ENCODE results near the gene ABCD3.
"Not testable (repeated sequence)": the region's sequence is repeated elsewhere in the genome, so short reads cannot be mapped to it uniquely, and the experiment has no call there.

Gene ABCD3

DNA sequence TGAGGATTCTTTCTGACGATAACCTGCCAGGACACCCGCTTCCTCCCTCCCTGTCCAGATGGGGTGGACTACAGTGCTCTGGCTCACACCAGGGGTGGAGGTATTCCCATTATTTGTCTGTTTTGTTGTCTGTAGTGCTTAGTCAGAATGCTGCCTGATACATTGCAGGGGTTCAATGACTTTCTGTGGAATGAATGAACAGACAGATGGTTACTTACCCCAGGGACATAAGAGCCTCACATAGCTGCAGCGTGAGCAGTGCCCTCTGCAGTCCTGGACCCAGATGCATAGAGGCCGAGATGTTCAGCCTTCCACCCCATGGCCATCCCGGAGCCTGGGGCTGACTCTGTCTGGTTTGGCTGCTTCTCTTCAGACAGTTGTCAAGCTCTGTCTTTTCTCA is 136.4 kb downstream of the ABCD3 start:
- Histone ChIP-seq H3K27me3 (ENCODE audit: control insufficient read depth, insufficient read depth, low read length, poor library complexity, severe bottlenecking) (no peaks in the 10 kb centered on the region), H3K9me3 (ENCODE audit: control insufficient read depth, low read length) (no peaks in the 10 kb centered on the region), H3K27ac (ENCODE audit: insufficient read depth, low read depth, low read length, poor library complexity, severe bottlenecking) (no peak overlapping the region), H3K4me1 (ENCODE audit: control insufficient read depth, insufficient read depth, low read length) (peaks cover 26% of the 10 kb centered on the region), H3K36me3 (ENCODE audit: control insufficient read depth, insufficient read depth, low read length) (no peaks in the 10 kb centered on the region), H3K4me3 (ENCODE audit: insufficient read depth, low read depth, low read length) (no peak overlapping the region)
- 69 to 77% methylated on average over 5 of the region's 5 CpGs for WGBS, 2 experiments

DNA sequence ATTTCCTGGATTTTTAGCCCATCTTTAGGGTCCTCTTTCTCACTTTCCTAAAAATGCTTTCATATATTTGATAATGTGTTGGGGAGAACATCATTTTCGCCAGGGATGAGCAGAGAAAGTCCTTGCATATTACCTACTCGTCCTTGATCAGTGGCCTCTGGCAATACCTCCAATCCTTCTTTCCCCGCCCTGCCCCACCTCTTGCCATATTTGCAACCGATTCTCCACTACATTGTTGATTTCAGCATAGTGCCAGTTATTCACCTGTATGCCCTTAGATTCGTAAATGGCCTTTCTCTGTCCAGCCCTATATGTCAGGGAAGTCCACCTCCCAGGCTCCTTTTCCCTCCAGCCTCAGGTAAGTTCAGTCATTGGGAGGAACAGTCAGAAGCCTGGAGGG is 136.9 kb downstream of the ABCD3 start:
- Histone ChIP-seq H3K36me3 (ENCODE audit: control insufficient read depth, insufficient read depth, low read length) (no peaks in the 10 kb centered on the region), H3K9me3 (ENCODE audit: control insufficient read depth, low read length) (no peaks in the 10 kb centered on the region), H3K27me3 (ENCODE audit: control insufficient read depth, insufficient read depth, low read length, poor library complexity, severe bottlenecking) (no peaks in the 10 kb centered on the region), H3K4me3 (ENCODE audit: insufficient read depth, low read depth, low read length) (no peak overlapping the region), H3K27ac (ENCODE audit: insufficient read depth, low read depth, low read length, poor library complexity, severe bottlenecking) (no peak overlapping the region), H3K4me1 (ENCODE audit: control insufficient read depth, insufficient read depth, low read length) (peaks cover 26% of the 10 kb centered on the region)
- WGBS, 2 experiments: 91 to 94% methylated on average over 5 of the region's 5 CpGs

DNA sequence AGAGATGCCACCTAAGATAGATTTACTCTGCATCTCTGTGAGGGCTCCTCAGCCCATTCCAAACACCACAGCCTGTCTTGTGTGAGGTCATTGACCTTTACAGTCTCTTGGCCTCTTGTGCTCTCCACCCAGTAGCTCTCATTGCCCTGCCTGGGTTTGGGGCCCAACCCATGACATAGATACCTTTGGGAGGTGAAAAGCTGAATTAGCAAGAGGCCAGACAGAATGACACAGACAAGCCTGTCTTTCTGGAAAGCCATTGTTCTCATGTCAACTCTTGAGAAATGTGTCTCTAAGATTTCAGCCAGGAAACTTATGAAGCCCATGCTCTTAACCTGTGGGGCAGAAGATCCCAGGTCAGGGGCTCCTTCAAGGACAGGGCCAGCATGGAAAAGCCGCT is 141.7 kb downstream of the ABCD3 start:
- Histone ChIP-seq H3K9me3 (ENCODE audit: control insufficient read depth, low read length) (no peaks in the 10 kb centered on the region), H3K27me3 (ENCODE audit: control insufficient read depth, insufficient read depth, low read length, poor library complexity, severe bottlenecking) (no peaks in the 10 kb centered on the region), H3K27ac (ENCODE audit: insufficient read depth, low read depth, low read length, poor library complexity, severe bottlenecking) (no peak overlapping the region), H3K4me1 (ENCODE audit: control insufficient read depth, insufficient read depth, low read length) (no peaks in the 10 kb centered on the region), H3K36me3 (ENCODE audit: control insufficient read depth, insufficient read depth, low read length) (no peaks in the 10 kb centered on the region), H3K4me3 (ENCODE audit: insufficient read depth, low read depth, low read length) (no peak overlapping the region)
- 90 to 97% methylated on average over 1 of the region's 1 CpG for WGBS, 2 experiments

DNA sequence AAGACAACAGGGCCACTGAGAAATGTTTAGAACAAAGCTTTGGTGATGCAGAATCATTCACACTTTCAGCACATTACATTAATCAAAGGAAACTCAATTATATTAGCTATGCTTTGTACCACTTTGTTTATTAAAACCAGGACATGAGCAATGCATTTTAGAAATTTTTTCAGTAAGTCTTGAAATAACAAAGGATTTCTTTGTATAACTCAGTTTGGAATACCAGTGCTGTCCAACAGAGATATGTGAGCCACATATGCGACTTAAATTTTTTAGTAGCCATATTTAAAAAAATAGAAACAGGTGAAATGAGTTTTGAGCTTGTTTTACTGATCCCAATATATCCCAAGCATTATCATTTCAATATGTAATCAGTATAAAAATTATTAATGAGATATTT is 142.1 kb downstream of the ABCD3 start:
- Histone ChIP-seq H3K4me1 (ENCODE audit: control insufficient read depth, insufficient read depth, low read length) (no peaks in the 10 kb centered on the region), H3K27ac (ENCODE audit: insufficient read depth, low read depth, low read length, poor library complexity, severe bottlenecking) (no peak overlapping the region), H3K4me3 (ENCODE audit: insufficient read depth, low read depth, low read length) (no peak overlapping the region), H3K9me3 (ENCODE audit: control insufficient read depth, low read length) (no peaks in the 10 kb centered on the region), H3K36me3 (ENCODE audit: control insufficient read depth, insufficient read depth, low read length) (no peaks in the 10 kb centered on the region), H3K27me3 (ENCODE audit: control insufficient read depth, insufficient read depth, low read length, poor library complexity, severe bottlenecking) (no peaks in the 10 kb centered on the region)
- no CpG with 5 or more reads among the region's 1 CpG for WGBS, 2 experiments

DNA sequence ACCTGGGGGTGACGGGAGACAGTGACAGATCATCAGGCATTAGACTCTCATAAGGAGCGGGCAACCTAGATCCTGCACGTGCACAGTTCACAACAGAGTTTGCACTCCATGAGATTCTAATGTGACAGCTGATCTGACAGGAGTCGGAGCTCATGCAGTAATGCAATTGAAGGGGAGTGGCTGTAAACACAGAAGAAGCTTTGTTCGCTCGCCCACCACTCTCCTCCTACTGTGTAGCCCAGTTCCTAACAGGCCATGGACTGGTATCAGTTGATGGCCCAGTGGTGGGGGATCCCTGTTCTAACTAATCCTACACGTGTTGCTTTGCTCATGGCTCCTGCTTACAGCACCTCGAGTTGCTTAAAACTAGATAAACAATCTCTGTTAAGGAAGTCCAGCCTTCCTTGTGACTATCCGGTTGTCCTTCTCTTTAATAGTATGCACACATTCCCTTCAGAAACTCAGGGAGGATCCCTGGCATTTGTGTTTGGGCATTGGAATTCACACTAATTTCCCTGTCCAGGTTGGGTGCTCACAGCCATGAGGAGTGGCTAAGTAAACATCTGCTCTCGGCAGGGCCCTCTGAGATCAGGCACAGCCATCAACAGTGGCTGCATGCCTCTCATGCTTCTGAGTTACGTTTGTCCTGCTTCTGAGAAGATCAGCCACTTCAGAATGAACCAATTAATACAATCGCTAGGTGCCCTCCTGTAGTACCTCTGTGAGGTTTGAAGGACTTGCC is 144.5 kb downstream of the ABCD3 start:
- no peak overlapping the region for H3K27ac ChIP-seq (ENCODE audit: insufficient read depth, low read depth, low read length, poor library complexity, severe bottlenecking)
- H3K4me3 ChIP-seq (ENCODE audit: insufficient read depth, low read depth, low read length): no peak overlapping the region
- no peaks in the 10 kb centered on the region for H3K4me1 ChIP-seq (ENCODE audit: control insufficient read depth, insufficient read depth, low read length)
- no peaks in the 10 kb centered on the region for H3K9me3 ChIP-seq (ENCODE audit: control insufficient read depth, low read length)
- 79% methylated on average over 12 of the region's 12 CpGs for WGBS, 2 experiments
- no peaks in the 10 kb centered on the region for H3K27me3 ChIP-seq (ENCODE audit: control insufficient read depth, insufficient read depth, low read length, poor library complexity, severe bottlenecking)
- no peaks in the 10 kb centered on the region for H3K36me3 ChIP-seq (ENCODE audit: control insufficient read depth, insufficient read depth, low read length)

DNA sequence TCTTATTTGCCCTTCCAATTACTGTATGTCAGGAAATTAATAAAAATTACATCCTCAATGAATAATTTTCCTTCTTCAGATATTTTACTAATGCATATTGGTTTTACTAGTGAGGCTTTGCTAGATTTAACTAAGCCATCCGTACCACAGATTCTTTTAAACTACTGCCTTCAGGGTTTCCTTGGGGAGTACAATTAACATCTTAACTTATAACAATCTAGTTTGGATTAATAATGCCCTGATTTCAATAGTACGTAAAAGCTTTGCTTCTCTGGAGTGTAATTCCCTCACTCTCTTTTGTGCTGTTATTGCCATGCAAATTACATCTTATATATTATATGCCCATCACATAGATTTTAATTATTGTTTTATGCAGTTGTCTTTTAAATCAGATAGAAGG is 147.7 kb downstream of the ABCD3 start:
- Histone ChIP-seq H3K4me3 (ENCODE audit: insufficient read depth, low read depth, low read length) (no peak overlapping the region), H3K9me3 (ENCODE audit: control insufficient read depth, low read length) (no peaks in the 10 kb centered on the region), H3K27ac (ENCODE audit: insufficient read depth, low read depth, low read length, poor library complexity, severe bottlenecking) (no peak overlapping the region), H3K4me1 (ENCODE audit: control insufficient read depth, insufficient read depth, low read length) (no peaks in the 10 kb centered on the region), H3K27me3 (ENCODE audit: control insufficient read depth, insufficient read depth, low read length, poor library complexity, severe bottlenecking) (no peaks in the 10 kb centered on the region), H3K36me3 (ENCODE audit: control insufficient read depth, insufficient read depth, low read length) (no peaks in the 10 kb centered on the region)
- whole genome bisulfite sequencing, 2 experiments: 86 to 90% methylated on average over 2 of the region's 2 CpGs

DNA sequence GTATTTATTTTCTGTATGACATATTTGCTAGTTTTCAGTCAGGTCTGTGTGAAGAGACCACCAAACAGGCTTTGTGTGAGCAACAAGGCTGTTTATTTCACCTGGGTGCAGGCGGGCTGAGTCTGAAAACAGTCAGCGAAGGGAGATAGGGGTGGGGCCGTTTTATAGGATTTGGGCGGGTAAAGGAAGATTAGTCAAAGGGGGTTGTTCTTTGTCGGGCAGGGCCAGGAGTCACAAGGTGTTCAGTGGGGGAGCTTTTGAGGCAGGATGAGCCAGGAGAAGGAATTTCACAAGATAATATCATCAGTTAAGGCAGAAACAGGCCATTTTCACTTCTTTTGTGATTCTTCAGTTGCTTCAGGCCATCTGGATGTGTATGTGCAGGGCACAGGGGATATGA is 148.2 kb downstream of the ABCD3 start:
- H3K27me3 ChIP-seq (ENCODE audit: control insufficient read depth, insufficient read depth, low read length, poor library complexity, severe bottlenecking); H3K36me3 ChIP-seq (ENCODE audit: control insufficient read depth, insufficient read depth, low read length); H3K9me3 ChIP-seq (ENCODE audit: control insufficient read depth, low read length); H3K27ac ChIP-seq (ENCODE audit: insufficient read depth, low read depth, low read length, poor library complexity, severe bottlenecking); H3K4me3 ChIP-seq (ENCODE audit: insufficient read depth, low read depth, low read length); H3K4me1 ChIP-seq (ENCODE audit: control insufficient read depth, insufficient read depth, low read length): not testable (repeated sequence)
- 63 to 73% methylated on average over 5 of the region's 5 CpGs for WGBS, 2 experiments

DNA sequence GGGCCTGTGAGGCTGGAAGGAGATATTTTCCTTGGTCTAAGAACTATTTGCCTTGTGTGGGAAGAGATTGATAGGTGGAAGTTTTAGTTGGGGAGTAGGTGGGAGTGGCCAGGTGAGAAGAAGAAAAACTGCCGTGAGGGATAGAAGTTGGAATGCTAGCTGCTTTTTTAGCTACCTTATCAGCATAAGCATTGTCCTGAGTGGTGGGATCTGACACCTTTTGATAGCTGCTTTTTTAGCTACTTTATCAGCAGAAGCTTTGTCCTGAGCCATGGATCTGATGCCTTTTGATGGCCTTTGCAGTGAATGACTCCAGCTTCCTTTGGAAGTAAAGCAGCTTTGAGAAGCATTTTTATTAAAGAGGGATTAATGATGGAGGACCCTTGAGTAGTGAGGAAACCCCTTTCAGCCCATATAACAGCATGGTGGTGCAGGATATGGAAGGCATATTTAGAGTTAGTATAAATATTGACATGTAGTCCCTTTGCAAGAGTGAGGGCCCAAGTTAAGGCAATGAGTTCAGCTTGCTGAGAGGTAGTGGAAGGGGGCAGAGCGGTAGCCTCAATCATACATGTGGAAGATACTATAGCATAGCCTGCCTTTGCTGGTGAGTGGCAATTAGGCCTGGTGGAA is 149.9 kb downstream of the ABCD3 start:
- WGBS, 2 experiments: 89 to 93% methylated on average over 2 of the region's 2 CpGs

More for the DNA sequence above, 149.9 kb downstream of the ABCD3 start:
- not testable (repeated sequence) for H3K4me1 ChIP-seq (ENCODE audit: control insufficient read depth, insufficient read depth, low read length); H3K27ac ChIP-seq (ENCODE audit: insufficient read depth, low read depth, low read length, poor library complexity, severe bottlenecking); H3K9me3 ChIP-seq (ENCODE audit: control insufficient read depth, low read length); H3K27me3 ChIP-seq (ENCODE audit: control insufficient read depth, insufficient read depth, low read length, poor library complexity, severe bottlenecking); H3K4me3 ChIP-seq (ENCODE audit: insufficient read depth, low read depth, low read length); H3K36me3 ChIP-seq (ENCODE audit: control insufficient read depth, insufficient read depth, low read length)
